Smooth muscle cell of trachea (primary cell): ENCODE data around the gene LGALS3. TPM values are rescaled to one million over a fixed set of nuclear protein-coding genes. Genes with fewer than 3 reads are reported as not detected.

Experiments
- total RNA-seq: library from RNA; depleted of rRNA; stranded (reverse); fragments of >200 nt; gene quantifications from 2 replicates; pipeline ENCODE4 v1.2.1, GENCODE V29; 2014

Gene LGALS3
- total RNA-seq = 456 and 567 TPM in 2 replicates

GRCh38 chr14:55129086-55129427 is at the start of gene LGALS3:
TSS of gene LGALS3 (plus strand) at chr14:55129252. CDS start at chr14:55137374, 8,122 bp downstream.

DNA sequence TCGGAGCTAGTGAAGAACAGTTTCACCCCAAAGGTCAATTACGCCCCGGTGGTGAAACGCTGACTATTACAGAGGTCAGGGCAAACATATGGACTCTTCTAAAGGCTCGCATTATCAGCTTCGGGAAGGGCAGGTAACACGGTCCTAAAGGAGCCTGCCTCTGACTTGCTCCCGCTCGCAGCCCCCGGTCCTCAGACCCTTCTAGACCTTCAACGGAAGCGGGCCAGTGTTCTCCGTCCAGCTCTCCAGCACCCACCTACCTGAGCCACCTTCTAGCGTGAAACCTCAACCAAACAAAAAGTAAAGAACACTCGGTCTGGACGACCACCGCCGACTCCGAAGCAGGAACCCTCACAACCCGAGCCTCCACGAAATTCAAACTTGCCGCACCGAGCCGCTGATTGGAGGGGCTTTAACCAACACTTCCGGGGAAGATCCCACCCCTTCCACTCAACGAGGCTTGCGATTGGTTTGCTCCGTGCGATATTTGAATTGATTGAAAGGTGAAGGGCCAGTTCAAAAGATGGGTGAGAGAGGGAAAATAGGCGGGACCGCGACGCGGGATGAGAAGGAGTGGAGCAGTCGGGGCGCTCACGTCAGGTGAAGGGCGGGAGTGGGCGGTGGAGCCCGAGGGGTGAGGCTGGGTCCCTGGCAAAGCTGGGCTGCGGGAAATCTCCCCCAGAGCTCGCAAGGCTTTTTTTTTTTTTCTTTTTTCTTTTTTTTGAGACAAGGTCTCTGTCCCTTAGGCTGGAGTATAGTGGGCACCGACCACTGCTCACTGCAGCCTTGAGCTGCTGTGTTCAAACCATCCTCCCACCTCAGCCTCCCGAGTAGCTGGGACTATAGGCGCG is 62.4 kb downstream of the LGALS3 start, which contains the start of gene DLGAP5:
Gene DLGAP5 (minus strand): TSS at position 383 of the 851 bp plus-strand sequence. CDS start 2,406 bp downstream, outside the sequence.

Other genes starting within 250 kb of the LGALS3 start
- gene GCH1, start 226.4 kb upstream of the LGALS3 start, total RNA-seq = 0.73 and 6.3 TPM in 2 replicates
- 6.3 and 18.8 TPM in 2 replicates for gene WDHD1, start 102.2 kb upstream of the LGALS3 start, total RNA-seq
- gene SOCS4, start 102.0 kb upstream of the LGALS3 start, total RNA-seq = 13.2 and 15.1 TPM in 2 replicates
- gene MAPK1IP1L, start 77.6 kb upstream of the LGALS3 start, total RNA-seq = 16.4 and 26.2 TPM in 2 replicates
- gene DLGAP5, start 62.3 kb downstream of the LGALS3 start, total RNA-seq = 2.3 and 66.5 TPM in 2 replicates
- 21.1 and 21.7 TPM in 2 replicates for gene FBXO34, start 142.2 kb downstream of the LGALS3 start, total RNA-seq